GM12891 (cell line): Measurements from ENCODE around the gene FOXK1.

Experiments
- POLR2A ChIP-seq: IDR thresholded peaks from 2 replicates; pipeline ENCODE4 v1.6.1; 2011; ENCODE audit warnings: low read depth, low read length, control low read depth
- POLR2AphosphoS5 ChIP-seq: IDR thresholded peaks from 2 replicates; pipeline ENCODE4 v1.6.1; 2011; ENCODE audit warnings: low read depth, low read length, control low read depth

GRCh38 chr7:4788627-4789189, 106.6 kb downstream of the FOXK1 start:
- TF ChIP-seq POLR2A: no peak
- no peak for TF ChIP-seq POLR2AphosphoS5
